AG08395 (cell line): Measurements from ENCODE around the gene ITGB7.
A peak's percentile ranks its signal among the peaks of the same experiment; 100 is the strongest.

ENCODE experiments used
- DNase-seq: peaks from one replicate; pipeline ENCODE4 v3.0.0; 2012; ENCODE audit warnings: mixed read lengths, low spot score

ITGB7 gene

GRCh38 chr12:53230108-53230845, 23.2 kb upstream of the ITGB7 start:
- DNase-seq, result no peak

GRCh38 chr12:53229454-53229853, 22.4 kb upstream of the ITGB7 start:
- no peak for DNase-seq

GRCh38 chr12:53227836-53228235, 20.8 kb upstream of the ITGB7 start:
- no peak for DNase-seq

GRCh38 chr12:53227341-53227740, 20.3 kb upstream of the ITGB7 start:
- no peak for DNase-seq

- no peak for DNase-seq
Observed at GRCh38 chr12:53226815-53227214, 19.8 kb upstream of the ITGB7 start.

DNA sequence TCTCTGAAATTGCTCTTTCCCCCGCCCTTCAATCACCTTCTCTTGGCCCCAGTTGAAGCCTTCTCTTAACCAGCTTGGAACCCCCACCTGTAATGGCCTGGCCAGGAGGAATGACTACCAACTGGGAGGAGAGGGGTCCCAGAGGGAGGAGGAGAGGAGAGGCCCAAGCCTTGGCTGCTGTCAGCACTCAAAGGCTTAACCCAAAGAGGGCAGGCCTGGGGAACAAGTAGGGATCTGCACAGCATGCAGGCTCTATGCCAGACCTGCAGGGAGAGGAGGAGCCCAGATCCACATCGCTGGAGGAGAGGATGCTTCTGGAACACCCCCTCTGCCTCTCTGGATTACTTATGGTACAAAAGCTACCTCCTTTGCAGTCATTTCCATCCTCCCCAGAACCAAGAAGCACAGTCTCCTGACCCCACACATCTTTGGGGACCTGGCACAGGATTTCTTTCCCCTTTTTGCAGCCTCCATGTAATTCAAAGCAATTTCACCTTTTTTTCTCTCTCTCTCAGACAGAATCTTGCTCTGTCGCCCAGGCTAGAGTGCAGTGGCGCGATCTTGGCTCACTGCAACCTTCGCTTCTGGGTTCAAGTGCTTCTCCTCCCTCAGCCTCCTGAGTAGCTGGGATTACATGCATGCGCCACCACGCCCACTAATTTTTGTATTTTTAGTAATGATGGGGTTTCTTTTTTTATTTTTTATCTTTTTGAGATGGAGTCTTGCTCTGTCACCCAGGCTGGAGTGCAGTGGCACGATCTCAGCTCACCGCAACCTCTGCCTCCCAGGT, 18.8 kb upstream of the ITGB7 start:
- DNase-seq, result no peak

GRCh38 chr12:53224897-53225634, 18.0 kb upstream of the ITGB7 start:
- peak; percentile 45 for DNase-seq

DNA sequence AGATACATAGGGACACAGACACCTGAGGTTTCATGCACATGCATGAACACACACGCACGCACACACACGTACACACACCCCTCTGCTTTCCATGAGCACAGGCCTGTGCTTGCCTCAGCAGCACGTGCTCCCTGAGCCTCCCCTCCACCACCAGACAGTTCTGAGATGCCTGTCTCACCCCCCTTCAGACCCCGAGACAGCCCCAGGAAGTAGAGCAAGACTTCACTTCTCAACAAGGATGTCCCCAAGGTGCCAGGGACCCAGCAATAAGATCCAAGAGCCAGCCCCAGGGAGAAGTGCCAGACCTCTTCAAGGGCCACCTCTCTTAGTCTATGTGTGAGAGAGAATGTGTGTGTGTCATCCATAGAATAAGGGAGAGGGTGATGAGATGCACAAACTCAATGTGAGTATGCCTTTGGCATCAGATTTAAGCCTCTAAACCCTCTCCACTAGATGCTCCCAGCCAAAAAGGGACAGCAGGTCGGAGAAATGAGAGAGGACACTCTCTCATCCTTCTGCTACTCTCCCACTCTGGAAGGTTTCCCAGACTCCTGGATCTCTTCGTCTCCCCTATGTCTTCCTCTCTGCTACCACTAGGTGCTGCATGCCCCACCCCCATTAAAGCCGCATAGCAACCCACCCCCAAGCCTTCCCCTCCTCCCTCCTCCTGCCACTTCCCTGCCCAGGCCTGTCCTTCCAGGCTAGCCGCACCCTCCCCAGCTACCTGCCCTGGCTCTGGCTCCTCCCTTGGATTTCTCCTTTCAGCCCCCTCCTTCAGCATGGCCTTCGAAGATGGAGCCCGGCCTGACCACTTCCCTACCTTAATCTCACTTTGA, 17.2 kb upstream of the ITGB7 start:
- DNase-seq, result no peak

DNA sequence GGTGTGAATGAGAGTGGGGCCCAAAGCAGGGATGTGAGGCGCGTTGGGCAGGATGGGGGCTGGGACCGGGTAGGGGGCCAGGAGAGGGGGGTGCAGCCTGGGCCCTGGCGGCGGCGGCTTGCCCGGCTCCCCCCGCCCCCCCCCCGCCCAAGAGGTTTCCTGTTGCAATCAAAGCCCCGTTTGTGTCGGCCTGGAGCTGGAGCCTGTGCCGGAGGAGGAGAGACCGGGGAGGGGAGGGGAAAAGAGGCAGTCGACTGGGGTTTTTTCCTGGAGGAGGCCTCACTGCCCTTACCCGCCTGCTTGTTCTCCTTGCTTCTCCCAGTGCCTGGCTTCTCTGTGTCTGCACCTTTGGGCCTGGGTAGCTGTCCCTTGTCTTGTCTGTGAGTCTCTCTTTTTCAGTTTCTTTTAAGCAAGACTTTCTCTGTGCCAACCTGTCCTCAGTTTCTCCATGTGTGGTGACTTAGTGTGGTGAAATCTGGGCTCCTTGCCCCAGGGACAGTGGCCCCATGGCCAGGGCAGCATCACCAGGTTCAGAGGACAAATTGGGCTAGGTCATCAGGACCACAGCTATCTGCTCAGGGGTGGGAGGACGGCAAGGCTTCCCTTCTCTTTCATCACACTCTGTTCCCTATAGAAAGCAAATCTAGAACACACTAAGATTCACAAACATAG, 16.5 kb upstream of the ITGB7 start:
- peak; percentile 46 for DNase-seq

DNA sequence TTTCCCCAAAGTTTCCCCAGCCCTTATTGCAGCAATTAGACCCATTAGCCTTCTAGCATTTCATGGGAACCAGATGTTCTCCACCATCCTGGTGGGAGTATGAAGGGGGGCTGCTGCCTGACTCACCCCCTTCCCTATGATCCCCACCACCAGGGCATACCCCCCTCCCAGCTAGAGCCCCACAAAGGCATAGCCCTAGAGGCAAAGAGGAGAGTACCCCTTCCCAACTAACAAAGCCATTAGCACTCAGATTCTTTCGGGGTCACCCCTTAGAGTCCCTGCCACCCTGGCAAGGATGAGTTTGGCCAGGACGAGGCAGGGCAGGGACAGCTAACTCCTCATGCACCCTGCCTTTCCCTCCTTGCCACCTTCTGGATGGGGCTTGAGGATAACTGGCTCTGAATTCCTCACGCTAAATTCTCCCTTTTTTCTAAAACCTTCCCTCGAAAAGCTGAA, 15.8 kb upstream of the ITGB7 start:
- no peak for DNase-seq

GRCh38 chr12:53222170-53222721, 15.2 kb upstream of the ITGB7 start:
- DNase-seq, result no peak

- DNase-seq, result peak; percentile 65
Observed at GRCh38 chr12:53221203-53222080, 14.4 kb upstream of the ITGB7 start.

- DNase-seq, result peak; percentile 96
Observed at GRCh38 chr12:53220694-53221202, 13.7 kb upstream of the ITGB7 start.

- peak; percentile 59 for DNase-seq
Observed at GRCh38 chr12:53219956-53220693, 13.1 kb upstream of the ITGB7 start.

DNA sequence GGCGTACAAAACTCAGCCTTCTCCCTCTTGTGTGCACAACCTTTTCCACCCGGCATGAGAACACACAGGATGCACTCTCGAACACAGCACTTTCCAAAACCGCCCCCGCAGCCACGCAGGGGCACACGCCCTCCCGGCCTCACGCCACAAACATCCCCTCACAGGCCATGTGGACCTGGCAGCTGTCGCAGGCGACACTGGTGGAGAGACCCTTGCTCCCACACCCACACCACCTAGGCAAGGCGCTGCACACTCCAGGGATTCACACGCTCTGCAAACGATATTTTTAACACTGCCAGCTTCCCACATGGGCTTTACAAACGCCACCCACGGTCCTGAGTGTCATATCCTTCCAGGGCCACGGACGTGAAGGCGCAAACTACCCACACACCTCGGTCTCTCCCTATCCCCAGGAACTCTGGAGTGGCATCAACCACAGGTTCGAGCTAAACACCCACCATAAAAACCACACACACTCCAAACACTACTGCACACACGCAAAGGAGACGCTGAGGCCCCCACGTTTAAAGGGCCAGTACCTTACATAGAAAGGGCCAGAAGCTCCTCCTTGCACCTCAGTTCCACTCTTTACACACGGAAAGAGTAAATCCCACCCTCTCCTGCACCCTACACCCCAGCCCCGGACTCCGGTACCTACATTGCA, 12.4 kb upstream of the ITGB7 start:
- no peak for DNase-seq

DNA sequence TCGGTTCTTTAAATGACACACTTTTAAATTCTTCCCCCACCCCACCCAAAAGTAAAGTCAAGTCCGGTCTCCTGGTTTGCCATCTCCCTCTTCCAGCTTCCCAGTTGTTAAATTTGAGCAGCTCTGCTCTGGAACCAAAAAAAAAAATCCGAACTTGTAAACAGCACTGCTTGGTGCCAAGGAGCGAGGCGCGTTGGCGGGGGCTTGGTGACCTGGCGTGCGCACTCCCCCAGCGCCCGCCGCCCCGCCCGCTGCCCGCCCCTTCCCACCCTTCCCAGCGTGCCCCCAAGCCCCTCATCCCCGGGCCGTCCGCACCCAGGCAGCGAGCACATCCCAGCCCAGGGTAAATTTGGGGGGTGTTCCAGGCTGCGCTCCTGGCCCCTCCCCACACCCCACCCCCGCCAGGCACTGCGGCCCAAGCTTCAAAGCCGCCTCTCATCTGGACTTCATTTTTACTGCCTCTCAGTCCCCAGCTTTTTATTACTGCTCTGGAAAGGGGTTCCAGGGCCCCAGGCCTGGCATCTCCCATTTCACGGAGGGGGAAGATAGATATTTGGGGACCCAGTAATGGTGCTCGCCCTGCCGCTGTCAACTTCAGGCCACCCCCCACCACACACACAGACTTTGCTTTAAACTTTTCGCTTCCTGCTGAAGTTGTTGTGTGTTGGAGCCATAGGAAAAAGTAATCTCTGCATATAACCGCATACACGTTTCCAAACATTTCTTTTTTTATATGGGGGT, 11.7 kb upstream of the ITGB7 start:
- no peak for DNase-seq

- no peak for DNase-seq
Observed at GRCh38 chr12:53217931-53218307, 10.9 kb upstream of the ITGB7 start.
